ENCODE data around the gene FHAD1.

DNA sequence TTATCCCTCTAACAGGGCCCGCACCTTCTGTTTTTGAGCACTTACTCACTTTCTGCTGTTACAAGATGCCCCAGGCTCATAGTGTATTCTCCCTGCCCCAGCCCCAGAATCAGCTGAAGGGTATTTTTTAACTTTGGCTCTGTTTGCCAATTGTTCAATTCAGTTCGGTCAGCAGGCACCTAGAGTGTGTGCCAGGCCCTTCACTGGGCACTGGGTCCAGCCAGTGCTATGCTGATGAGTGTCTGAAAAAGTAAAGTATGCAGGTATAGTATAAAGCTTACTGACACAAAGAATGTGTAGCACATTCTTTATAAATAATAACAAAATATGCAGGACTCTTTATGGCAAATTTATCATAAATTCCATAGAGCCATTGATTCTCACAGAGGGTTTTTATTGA lies 35.0 kb downstream of the FHAD1 start:
- TF ChIP-seq, protein P1, sequence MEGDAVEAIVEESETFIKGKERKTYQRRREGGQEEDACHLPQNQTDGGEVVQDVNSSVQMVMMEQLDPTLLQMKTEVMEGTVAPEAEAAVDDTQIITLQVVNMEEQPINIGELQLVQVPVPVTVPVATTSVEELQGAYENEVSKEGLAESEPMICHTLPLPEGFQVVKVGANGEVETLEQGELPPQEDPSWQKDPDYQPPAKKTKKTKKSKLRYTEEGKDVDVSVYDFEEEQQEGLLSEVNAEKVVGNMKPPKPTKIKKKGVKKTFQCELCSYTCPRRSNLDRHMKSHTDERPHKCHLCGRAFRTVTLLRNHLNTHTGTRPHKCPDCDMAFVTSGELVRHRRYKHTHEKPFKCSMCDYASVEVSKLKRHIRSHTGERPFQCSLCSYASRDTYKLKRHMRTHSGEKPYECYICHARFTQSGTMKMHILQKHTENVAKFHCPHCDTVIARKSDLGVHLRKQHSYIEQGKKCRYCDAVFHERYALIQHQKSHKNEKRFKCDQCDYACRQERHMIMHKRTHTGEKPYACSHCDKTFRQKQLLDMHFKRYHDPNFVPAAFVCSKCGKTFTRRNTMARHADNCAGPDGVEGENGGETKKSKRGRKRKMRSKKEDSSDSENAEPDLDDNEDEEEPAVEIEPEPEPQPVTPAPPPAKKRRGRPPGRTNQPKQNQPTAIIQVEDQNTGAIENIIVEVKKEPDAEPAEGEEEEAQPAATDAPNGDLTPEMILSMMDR (IDR thresholded peaks at IDR 0.05; ENCODE audit: low read depth, low read length) = no peak
- no peak for TF ChIP-seq EZH2phosphoT487 (IDR thresholded peaks at IDR 0.05; ENCODE audit: low read depth)
